ENCODE measurements around the gene SEMA4D.

The SEMA4D gene

GRCh38 chr9:89390068-89390555 lies 107.8 kb downstream of the SEMA4D start:
- no peak for DNase-seq (ENCODE audit: low read depth)
- H3K4me3 ChIP-seq (ENCODE audit: low read depth, low read length) = no peak overlapping the region
- TF ChIP-seq, protein P1, sequence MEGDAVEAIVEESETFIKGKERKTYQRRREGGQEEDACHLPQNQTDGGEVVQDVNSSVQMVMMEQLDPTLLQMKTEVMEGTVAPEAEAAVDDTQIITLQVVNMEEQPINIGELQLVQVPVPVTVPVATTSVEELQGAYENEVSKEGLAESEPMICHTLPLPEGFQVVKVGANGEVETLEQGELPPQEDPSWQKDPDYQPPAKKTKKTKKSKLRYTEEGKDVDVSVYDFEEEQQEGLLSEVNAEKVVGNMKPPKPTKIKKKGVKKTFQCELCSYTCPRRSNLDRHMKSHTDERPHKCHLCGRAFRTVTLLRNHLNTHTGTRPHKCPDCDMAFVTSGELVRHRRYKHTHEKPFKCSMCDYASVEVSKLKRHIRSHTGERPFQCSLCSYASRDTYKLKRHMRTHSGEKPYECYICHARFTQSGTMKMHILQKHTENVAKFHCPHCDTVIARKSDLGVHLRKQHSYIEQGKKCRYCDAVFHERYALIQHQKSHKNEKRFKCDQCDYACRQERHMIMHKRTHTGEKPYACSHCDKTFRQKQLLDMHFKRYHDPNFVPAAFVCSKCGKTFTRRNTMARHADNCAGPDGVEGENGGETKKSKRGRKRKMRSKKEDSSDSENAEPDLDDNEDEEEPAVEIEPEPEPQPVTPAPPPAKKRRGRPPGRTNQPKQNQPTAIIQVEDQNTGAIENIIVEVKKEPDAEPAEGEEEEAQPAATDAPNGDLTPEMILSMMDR (conservative IDR thresholded peaks at IDR 0.05; ENCODE audit: low read depth, low read length) = no peak

GRCh38 chr9:89388868-89389177 lies 109.1 kb downstream of the SEMA4D start:
- DNase-seq (ENCODE audit: low read depth) = no peak
- TF ChIP-seq, protein P1 (conservative IDR thresholded peaks at IDR 0.05; ENCODE audit: low read depth, low read length) = no peak
- no peak overlapping the region for H3K4me3 ChIP-seq (ENCODE audit: low read depth, low read length)

DNA sequence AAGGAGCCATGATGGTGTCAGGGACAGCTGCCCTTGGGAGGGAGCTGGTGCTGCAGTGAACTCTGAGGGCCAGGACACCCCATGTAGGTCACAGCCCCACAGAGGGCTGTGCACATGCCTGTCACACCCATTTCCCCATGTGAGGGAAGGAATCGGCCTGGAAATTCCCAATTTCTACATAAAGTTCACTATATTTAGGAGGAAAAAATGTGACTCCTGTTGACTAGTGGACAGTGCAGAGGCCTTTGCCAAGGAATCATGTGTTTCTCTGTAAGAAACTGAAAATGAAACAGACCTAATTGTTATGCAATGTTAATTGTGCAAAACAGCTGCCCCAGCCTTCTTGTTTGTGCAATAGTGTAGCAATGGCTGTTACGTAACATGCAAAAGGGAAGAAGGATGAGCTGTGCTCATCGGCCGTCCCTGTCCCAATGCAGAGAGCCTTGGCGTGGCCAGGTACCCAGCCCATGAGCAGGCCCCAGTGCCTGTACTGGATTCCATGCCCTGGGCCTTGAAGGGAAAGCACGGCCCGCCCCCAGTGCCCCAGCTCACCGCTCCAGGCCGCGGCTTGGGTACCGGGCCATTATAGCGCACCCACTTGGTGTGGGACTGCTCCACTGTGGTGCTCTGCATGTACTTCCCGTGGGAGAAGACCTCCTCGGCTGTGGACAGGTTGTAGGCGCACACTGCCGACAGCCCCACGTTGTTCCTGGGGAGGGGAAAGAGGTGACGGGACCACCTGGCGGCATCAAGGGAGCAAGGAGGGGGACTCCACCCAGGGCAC lies 109.6 kb downstream of the SEMA4D start:
- H3K4me3 ChIP-seq (ENCODE audit: low read depth, low read length) = no peak overlapping the region
- TF ChIP-seq, protein P1 (conservative IDR thresholded peaks at IDR 0.05; ENCODE audit: low read depth, low read length) = no peak
- DNase-seq (ENCODE audit: low read depth) = peak; percentile 95

- TF ChIP-seq, protein P1 (conservative IDR thresholded peaks at IDR 0.05; ENCODE audit: low read depth, low read length) = no peak
- no peak overlapping the region for H3K4me3 ChIP-seq (ENCODE audit: low read depth, low read length)
- no peak for DNase-seq (ENCODE audit: low read depth)
These were observed 110.6 kb downstream of the SEMA4D start for GRCh38 chr9:89387197-89387849.

GRCh38 chr9:89386797-89387196 lies 111.1 kb downstream of the SEMA4D start:
- TF ChIP-seq, protein P1 (conservative IDR thresholded peaks at IDR 0.05; ENCODE audit: low read depth, low read length) = no peak
- DNase-seq (ENCODE audit: low read depth) = no peak
- H3K4me3 ChIP-seq (ENCODE audit: low read depth, low read length) = no peak overlapping the region

- no peak overlapping the region for H3K4me3 ChIP-seq (ENCODE audit: low read depth, low read length)
- TF ChIP-seq, protein P1 (conservative IDR thresholded peaks at IDR 0.05; ENCODE audit: low read depth, low read length) = no peak
- no peak for DNase-seq (ENCODE audit: low read depth)
These were observed 111.7 kb downstream of the SEMA4D start for GRCh38 chr9:89386206-89386605.

Measured in choroid plexus epithelial cell (primary cell).